GM21367 (cell line): ENCODE data around the gene DCDC2C.

Experiments used
- ATAC-seq: cut with Tn5 transposase; IDR thresholded peaks from one replicate; pipeline ENCODE4 v1.9.1; 2021; ENCODE audit not compliant: unreplicated experiment

DCDC2C gene

GRCh38 chr2:3708576-3708975 is 5.2 kb downstream of the DCDC2C start:
- ATAC-seq = no peak

GRCh38 chr2:3709225-3709624 is 5.8 kb downstream of the DCDC2C start:
- ATAC-seq = no peak

- ATAC-seq = no peak
Measured at GRCh38 chr2:3712424-3712823, 9.0 kb downstream of the DCDC2C start.

- no peak for ATAC-seq
Measured at GRCh38 chr2:3712831-3713503, 9.6 kb downstream of the DCDC2C start.

GRCh38 chr2:3718679-3719078 is 15.3 kb downstream of the DCDC2C start:
- no peak for ATAC-seq

GRCh38 chr2:3725002-3725401 is 21.6 kb downstream of the DCDC2C start:
- ATAC-seq = no peak

GRCh38 chr2:3725458-3726250 is 22.3 kb downstream of the DCDC2C start:
- no peak for ATAC-seq

GRCh38 chr2:3726511-3726910 is 23.1 kb downstream of the DCDC2C start:
- no peak for ATAC-seq

GRCh38 chr2:3727397-3728045 is 24.1 kb downstream of the DCDC2C start:
- ATAC-seq = no peak

GRCh38 chr2:3728104-3729054 is 25.0 kb downstream of the DCDC2C start:
- ATAC-seq = peak; percentile 66

- no peak for ATAC-seq
Measured at GRCh38 chr2:3729055-3729448, 25.7 kb downstream of the DCDC2C start.

GRCh38 chr2:3729786-3730185 is 26.4 kb downstream of the DCDC2C start:
- no peak for ATAC-seq

GRCh38 chr2:3730646-3731045 is 27.3 kb downstream of the DCDC2C start:
- no peak for ATAC-seq

GRCh38 chr2:3731829-3732228 is 28.5 kb downstream of the DCDC2C start:
- no peak for ATAC-seq

- ATAC-seq = no peak
Measured at GRCh38 chr2:3736112-3736511, 32.7 kb downstream of the DCDC2C start.

GRCh38 chr2:3737128-3737527 is 33.8 kb downstream of the DCDC2C start:
- ATAC-seq = no peak

- ATAC-seq = no peak
Measured at GRCh38 chr2:3738454-3738853, 35.1 kb downstream of the DCDC2C start.

- no peak for ATAC-seq
Measured at GRCh38 chr2:3739313-3739712, 35.9 kb downstream of the DCDC2C start.

GRCh38 chr2:3741396-3741795 is 38.0 kb downstream of the DCDC2C start:
- ATAC-seq = no peak

- no peak for ATAC-seq
Measured at GRCh38 chr2:3741867-3742602, 38.7 kb downstream of the DCDC2C start.
